ENCODE data around the gene ESAM.

Gene ESAM

DNA sequence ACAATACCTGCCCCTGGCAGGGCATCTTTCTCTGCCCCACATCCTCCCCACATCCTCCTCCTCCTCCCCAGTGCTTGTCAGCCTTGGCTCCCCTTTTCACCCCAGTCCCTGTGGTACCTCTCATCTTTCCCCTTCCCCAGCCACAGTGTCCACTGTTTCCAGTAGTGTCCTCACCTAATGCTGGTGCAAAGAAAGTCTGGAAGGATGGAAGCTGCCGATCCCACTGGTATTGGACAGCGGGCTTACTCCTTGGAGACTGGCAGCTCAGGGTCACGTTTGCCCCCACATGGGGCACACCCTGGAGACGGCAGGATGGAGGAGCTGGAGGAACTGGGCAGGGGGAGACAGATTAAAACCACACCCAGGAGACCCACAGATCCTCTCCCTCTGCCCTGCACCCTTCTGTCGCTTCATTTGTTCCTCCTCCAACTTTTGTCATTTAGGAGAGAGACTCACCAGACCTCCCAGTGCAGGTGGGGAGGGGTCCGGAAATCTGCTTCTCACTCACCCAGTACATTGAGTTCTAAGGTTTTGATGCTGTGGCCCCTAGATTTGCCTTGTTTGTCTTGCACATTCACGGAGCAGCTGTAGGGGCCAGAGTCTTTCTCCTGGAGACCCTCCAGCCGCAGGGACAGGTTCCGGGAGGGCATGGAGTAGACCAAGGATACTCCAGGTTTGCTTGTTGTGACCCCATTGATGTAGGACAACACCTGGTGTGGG, 5.9 kb downstream of the ESAM start:
- TF ChIP-seq, protein P1, sequence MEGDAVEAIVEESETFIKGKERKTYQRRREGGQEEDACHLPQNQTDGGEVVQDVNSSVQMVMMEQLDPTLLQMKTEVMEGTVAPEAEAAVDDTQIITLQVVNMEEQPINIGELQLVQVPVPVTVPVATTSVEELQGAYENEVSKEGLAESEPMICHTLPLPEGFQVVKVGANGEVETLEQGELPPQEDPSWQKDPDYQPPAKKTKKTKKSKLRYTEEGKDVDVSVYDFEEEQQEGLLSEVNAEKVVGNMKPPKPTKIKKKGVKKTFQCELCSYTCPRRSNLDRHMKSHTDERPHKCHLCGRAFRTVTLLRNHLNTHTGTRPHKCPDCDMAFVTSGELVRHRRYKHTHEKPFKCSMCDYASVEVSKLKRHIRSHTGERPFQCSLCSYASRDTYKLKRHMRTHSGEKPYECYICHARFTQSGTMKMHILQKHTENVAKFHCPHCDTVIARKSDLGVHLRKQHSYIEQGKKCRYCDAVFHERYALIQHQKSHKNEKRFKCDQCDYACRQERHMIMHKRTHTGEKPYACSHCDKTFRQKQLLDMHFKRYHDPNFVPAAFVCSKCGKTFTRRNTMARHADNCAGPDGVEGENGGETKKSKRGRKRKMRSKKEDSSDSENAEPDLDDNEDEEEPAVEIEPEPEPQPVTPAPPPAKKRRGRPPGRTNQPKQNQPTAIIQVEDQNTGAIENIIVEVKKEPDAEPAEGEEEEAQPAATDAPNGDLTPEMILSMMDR (conservative IDR thresholded peaks at IDR 0.05; ENCODE audit: low read length), result no peak
- no peak overlapping the region for H3K4me3 ChIP-seq (ENCODE audit: low read length)
- no peak for DNase-seq (ENCODE audit: low read depth)

DNA sequence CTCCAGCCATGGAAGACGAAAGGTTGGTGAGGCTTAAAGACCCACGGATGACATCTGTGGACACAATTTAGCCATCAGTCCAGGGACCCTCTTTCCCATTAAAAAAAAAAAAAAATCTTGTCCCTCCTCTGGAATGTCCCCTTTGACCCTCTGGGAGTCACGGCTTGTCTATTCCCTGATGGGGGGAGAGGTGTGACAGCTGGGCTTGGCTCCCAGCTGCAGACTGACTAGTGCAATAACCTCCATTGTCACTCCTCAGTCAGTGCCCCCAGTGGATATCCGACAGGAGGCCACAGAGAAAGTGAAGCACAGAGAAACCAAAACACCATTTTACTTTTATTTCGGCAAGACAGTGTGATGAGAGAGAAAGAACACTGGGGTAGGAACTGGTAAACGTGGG, 7.4 kb downstream of the ESAM start:
- H3K4me3 ChIP-seq (ENCODE audit: low read length), result no peak overlapping the region
- no peak for DNase-seq (ENCODE audit: low read depth)
- TF ChIP-seq, protein P1 (conservative IDR thresholded peaks at IDR 0.05; ENCODE audit: low read length), result no peak

DNA sequence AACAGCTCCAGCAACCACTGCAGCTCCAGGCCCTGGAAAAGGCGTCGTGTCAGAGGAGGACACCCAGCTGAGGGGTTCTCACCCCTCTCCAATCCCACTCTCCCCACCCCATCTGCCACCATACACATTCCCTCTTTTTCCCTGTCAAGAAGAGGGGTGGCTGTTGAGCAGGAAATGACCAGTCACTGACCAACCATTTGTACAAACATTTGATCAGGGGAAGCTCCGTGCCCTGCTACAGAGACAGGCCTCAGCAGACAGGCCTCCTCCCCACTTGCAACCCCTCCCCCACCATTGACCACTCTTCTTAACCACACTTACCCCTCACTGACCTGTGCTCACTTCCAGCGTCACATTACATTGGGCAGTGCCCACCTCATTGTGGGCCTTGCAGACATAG, 7.8 kb downstream of the ESAM start:
- no peak overlapping the region for H3K4me3 ChIP-seq (ENCODE audit: low read length)
- TF ChIP-seq, protein P1 (conservative IDR thresholded peaks at IDR 0.05; ENCODE audit: low read length), result no peak
- DNase-seq (ENCODE audit: low read depth), result no peak

DNA sequence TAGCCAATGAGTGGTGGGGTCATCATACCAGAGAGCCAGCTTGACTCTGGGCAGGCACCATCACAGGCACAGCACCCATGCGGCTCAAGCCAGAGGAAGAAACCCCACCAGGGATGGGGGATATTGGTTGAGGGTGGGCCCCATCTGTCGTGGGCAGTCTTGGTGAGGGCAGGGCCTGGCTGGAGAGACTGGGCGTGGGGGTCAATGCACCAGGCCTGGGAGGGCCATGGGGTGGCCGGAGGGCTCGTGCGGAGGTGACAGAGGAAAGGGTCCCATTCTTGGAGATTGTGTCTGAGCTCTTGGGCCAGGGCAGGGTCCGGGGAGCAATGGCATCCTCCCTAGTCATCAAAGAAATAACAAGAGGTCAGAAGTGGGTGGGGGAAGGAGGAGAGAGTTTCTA, 8.5 kb downstream of the ESAM start:
- TF ChIP-seq, protein P1 (conservative IDR thresholded peaks at IDR 0.05; ENCODE audit: low read length), result no peak
- DNase-seq (ENCODE audit: low read depth), result no peak
- no peak overlapping the region for H3K4me3 ChIP-seq (ENCODE audit: low read length)

DNA sequence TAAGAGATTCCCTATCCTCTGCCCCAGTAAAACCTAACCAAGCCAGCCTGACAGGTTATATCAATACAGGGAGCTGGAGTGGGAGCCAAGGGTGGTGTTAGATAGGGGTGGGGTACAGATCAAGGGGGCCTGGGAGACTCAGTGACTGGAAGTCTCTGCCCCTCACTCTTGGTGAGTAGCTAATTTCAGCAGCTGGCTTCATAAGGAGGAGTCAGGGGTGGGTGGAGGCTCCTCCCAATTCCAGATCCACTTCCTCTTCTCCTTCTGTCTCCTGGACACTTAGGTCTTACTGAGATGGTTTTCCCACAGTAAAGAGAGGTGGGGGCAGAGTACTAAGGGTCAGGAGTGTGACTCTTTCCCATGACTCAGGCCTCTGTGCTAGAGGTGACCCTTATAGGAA, 8.9 kb downstream of the ESAM start:
- TF ChIP-seq, protein P1 (conservative IDR thresholded peaks at IDR 0.05; ENCODE audit: low read length), result no peak
- no peak overlapping the region for H3K4me3 ChIP-seq (ENCODE audit: low read length)
- no peak for DNase-seq (ENCODE audit: low read depth)

DNA sequence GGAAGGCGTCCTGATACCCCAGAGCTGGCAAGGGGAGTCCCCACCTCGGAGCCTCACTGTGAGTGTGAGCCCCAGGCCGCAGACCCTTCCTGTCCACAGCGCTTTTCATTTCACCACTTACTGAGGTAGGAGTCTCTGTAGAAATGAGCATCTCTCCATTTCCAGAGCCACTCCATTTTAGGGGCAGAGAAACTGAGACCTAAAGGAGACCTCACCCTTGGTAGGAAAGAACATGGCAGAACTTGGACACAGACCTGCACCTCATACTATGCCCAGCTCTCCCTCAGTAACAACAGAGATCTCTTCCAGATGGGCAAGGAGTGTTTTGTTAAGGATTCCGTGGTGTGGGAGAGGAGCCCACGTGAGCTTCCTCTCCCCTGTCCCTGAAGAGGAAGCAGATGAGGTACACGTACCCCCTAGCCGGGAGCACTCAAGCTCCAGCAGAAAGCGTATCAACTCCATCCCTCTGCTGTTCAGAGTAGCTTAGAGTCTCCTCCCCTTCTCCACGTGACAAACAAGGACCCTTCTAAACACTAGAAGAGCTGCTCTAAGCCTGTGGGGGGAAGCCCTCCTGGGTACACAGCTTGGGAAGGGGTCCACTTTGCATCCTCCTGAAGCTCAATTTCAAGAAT, 9.5 kb downstream of the ESAM start:
- TF ChIP-seq, protein P1 (conservative IDR thresholded peaks at IDR 0.05; ENCODE audit: low read length), result no peak
- no peak for DNase-seq (ENCODE audit: low read depth)
- no peak overlapping the region for H3K4me3 ChIP-seq (ENCODE audit: low read length)
